Type B pancreatic cell (in vitro differentiated cells): ENCODE results near the gene ASXL1. TPM values are rescaled to one million over a fixed set of nuclear protein-coding genes. Genes with fewer than 3 reads are reported as not detected.

Experiments used
- DNase-seq: peaks from one replicate; pipeline ENCODE4 v3.0.0; 2021; ENCODE audit warnings: mixed read lengths; ENCODE audit not compliant: unreplicated experiment; ENCODE audit errors: extremely low spot score
- H3K27ac Mint-ChIP-seq: 2 replicates; pipeline ENCODE4 v1.8.0; 2021; ENCODE audit warnings: mild to moderate bottlenecking, mixed read lengths
- H3K27me3 Mint-ChIP-seq: 2 replicates; pipeline ENCODE4 v1.8.0; 2021; ENCODE audit warnings: mixed read lengths
- H3K36me3 Mint-ChIP-seq: 2 replicates; pipeline ENCODE4 v1.8.0; 2021; ENCODE audit warnings: mixed read lengths
- H3K4me1 Mint-ChIP-seq: one replicate; pipeline ENCODE4 v1.8.0; 2021; ENCODE audit warnings: mixed read lengths; ENCODE audit not compliant: unreplicated experiment
- H3K4me3 Mint-ChIP-seq: 2 replicates; pipeline ENCODE4 v1.8.0; 2021; ENCODE audit warnings: mild to moderate bottlenecking, mixed read lengths
- H3K9me3 Mint-ChIP-seq: 2 replicates; pipeline ENCODE4 v1.8.0; 2021; ENCODE audit warnings: mixed read lengths
- CTCF ChIP-seq: fragments of 200-600 bp; sonication (generic); conservative IDR thresholded peaks from 2 replicates; pipeline ENCODE4 v1.5.0; 2021; ENCODE audit warnings: antibody characterized with exemption, mild to moderate bottlenecking
- total RNA-seq: library from RNA; stranded (reverse); gene quantifications from 2 replicates; pipeline ENCODE4 v1.2.1, GENCODE V29; 2021; ENCODE audit warnings: low replicate concordance

Gene ASXL1
- total RNA-seq, 1 donor from 2014 or later = 157 TPM

GRCh38 chr20:32460683-32461320 is 102.7 kb downstream of the ASXL1 start:
- H3K4me3 Mint-ChIP-seq = no peak overlapping the region
- no peak overlapping the region for H3K27ac Mint-ChIP-seq
- peaks cover 33% of the 10 kb centered on the region for H3K4me1 Mint-ChIP-seq
- H3K27me3 Mint-ChIP-seq = no peaks in the 10 kb centered on the region
- TF ChIP-seq CTCF = no peak
- no peak for DNase-seq
- H3K36me3 Mint-ChIP-seq = peaks cover 3% of the 10 kb centered on the region
- H3K9me3 Mint-ChIP-seq = no peaks in the 10 kb centered on the region

GRCh38 chr20:32461836-32462600 is 103.9 kb downstream of the ASXL1 start:
- peaks cover 3% of the 10 kb centered on the region for H3K36me3 Mint-ChIP-seq
- peaks cover 33% of the 10 kb centered on the region for H3K4me1 Mint-ChIP-seq
- no peaks in the 10 kb centered on the region for H3K27me3 Mint-ChIP-seq
- H3K9me3 Mint-ChIP-seq = no peaks in the 10 kb centered on the region
- DNase-seq = no peak
- peak overlapping the region; percentile 55 for H3K27ac Mint-ChIP-seq
- no peak overlapping the region for H3K4me3 Mint-ChIP-seq
- TF ChIP-seq CTCF = no peak

GRCh38 chr20:32462900-32463641 is 104.9 kb downstream of the ASXL1 start:
- Mint-ChIP-seq H3K9me3 (no peaks in the 10 kb centered on the region), H3K27me3 (no peaks in the 10 kb centered on the region), H3K36me3 (peaks cover 3% of the 10 kb centered on the region), H3K27ac (no peak overlapping the region), H3K4me3 (peak overlapping the region; percentile 14), H3K4me1 (peaks cover 26% of the 10 kb centered on the region)
- no peak for TF ChIP-seq CTCF
- no peak for DNase-seq

GRCh38 chr20:32463642-32464400 is 105.7 kb downstream of the ASXL1 start:
- no peak for DNase-seq
- TF ChIP-seq CTCF = peak; percentile 21
- Mint-ChIP-seq H3K36me3 (peaks cover 3% of the 10 kb centered on the region), H3K4me3 (peak overlapping the region; percentile 14), H3K4me1 (peaks cover 20% of the 10 kb centered on the region), H3K9me3 (no peaks in the 10 kb centered on the region), H3K27me3 (no peaks in the 10 kb centered on the region), H3K27ac (no peak overlapping the region)

GRCh38 chr20:32464401-32465091 is 106.4 kb downstream of the ASXL1 start:
- no peak for TF ChIP-seq CTCF
- Mint-ChIP-seq H3K4me3 (no peak overlapping the region), H3K4me1 (peaks cover 20% of the 10 kb centered on the region), H3K27ac (peak overlapping the region; percentile 31), H3K9me3 (no peaks in the 10 kb centered on the region), H3K36me3 (peaks cover 3% of the 10 kb centered on the region), H3K27me3 (no peaks in the 10 kb centered on the region)
- no peak for DNase-seq
